Measurements from ENCODE around the gene SP1. TPM values are rescaled to one million over a fixed set of nuclear protein-coding genes. Genes with fewer than 3 reads are reported as not detected.

The SP1 gene
- total RNA-seq, 1 experiment from 2014 or later = 87.2 TPM

DNA sequence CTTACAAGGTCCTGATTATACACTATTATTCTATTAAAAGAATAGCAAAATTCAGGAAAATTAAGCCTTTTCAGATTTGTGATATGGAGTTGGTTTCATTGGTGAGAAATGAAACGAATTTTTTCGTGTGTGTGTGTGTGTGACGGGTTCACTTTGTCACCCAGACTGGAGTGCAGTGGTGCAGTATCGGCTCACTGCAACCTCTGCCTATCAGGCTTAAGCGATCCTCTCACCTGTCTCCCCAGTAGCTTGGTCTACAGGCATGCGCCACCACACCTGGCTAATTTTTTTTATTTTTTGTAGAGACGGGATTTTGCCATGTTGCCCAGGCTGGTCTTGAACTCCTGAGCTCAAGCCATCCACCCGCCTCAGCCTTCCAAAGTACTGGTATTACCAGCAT lies 81.6 kb downstream of the SP1 start:
- Mint-ChIP-seq H3K27me3 (ENCODE audit: low read depth) (no peaks in the 10 kb centered on the region), H3K4me3 (no peak overlapping the region), H3K9me3 (no peaks in the 10 kb centered on the region), H3K4me1 (peaks cover 39% of the 10 kb centered on the region), H3K36me3 (peaks cover 92% of the 10 kb centered on the region), H3K27ac (no peak overlapping the region)
- no peak for TF ChIP-seq ZNF317 (CRISPR knock-in tag; IDR thresholded peaks at IDR 0.05; ENCODE audit: borderline replicate concordance, low read depth)
- TF ChIP-seq, protein P1, sequence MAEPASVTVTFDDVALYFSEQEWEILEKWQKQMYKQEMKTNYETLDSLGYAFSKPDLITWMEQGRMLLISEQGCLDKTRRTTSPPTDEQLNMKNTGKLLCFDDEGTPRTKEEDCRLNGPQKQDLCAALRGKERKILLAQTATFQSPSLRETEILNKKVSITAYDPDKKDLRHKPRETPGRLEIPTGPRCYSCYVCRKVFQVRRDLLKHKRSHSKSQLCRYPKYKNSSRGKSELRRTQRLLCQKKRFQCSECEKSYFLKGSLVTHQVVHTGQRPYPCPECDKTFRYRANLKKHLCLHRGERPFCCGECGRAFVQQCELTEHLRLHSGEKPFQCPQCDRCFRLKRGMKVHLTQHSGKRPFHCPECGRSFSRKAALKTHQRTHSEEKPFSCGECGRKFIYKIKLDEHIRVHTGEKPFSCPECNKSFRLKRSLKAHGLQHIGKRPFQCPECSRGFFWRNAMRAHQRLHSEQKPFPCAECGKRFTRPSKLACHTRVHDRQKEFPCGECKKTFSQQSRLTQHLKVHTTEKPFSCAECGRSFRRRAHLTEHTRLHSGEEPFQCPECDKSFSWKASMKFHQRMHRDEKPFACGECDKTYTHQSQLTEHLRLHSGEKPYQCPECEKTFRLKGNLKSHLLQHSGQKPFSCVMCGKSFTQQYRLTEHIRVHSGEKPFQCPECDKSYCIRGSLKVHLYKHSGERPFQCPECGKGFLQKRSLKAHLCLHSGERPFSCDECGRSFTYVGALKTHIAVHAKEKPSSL (CRISPR knock-in tag; conservative IDR thresholded peaks at IDR 0.05) = 0 out of 2 replicates have a peak, but pooled peaks have one; percentile 10
- ChIA-PET CTCF (interaction anchor here (0.7 to 1.2 kb wide), 2 partner anchors 20 to 109 kb away, joined by 4 read pairs; no protein-coding TSS in a partner anchor), POLR2A (interaction anchor here (0.6 to 1.1 kb wide), 4 partner anchors 14 to 186 kb away, joined by 3 to 4 read pairs (median 4); no protein-coding TSS in a partner anchor)
- DNase-seq (ENCODE audit: low spot score) (no peak), ATAC-seq (no peak)

DNA sequence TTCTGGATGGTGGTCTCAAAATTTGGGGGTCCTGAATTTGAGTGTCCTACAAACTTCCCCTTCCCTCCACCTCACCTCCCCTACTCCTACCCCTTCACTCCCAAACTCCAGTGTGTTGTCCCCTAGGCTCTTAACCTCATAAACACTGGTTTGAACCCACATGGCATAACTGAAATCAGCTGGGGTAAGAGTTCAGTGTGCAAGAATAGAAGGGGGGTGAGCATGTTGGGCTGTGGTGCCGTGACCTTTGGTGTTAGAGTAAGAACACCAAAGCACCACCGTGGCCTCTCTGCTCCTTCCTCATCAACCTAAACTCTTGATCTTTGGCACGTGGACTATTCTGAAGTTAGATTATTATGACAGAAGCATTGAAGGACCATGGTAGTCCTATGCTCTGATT lies 83.0 kb downstream of the SP1 start:
- DNase-seq (ENCODE audit: low spot score) (no peak), ATAC-seq (no peak)
- TF ChIP-seq RELA (CRISPR knock-in tag; IDR thresholded peaks at IDR 0.05; ENCODE audit: borderline replicate concordance) = no peak
- TF ChIP-seq ZNF423 (CRISPR knock-in tag; IDR thresholded peaks at IDR 0.05) = no peak
- H3K27ac Mint-ChIP-seq = peak overlapping the region; percentile 29; the same call in 1 of the 2 replicates
- H3K9me3 Mint-ChIP-seq = no peaks in the 10 kb centered on the region
- H3K4me3 Mint-ChIP-seq = no peak overlapping the region
- H3K36me3 Mint-ChIP-seq = peaks cover 96% of the 10 kb centered on the region
- ChIA-PET CTCF (interaction anchor here (1.2 to 1.3 kb wide), 2 partner anchors 19 to 46 kb away, joined by 3 to 4 read pairs; no protein-coding TSS in a partner anchor), POLR2A (no interaction called here)
- H3K4me1 Mint-ChIP-seq = peaks cover 39% of the 10 kb centered on the region
- H3K27me3 Mint-ChIP-seq (ENCODE audit: low read depth) = no peaks in the 10 kb centered on the region

DNA sequence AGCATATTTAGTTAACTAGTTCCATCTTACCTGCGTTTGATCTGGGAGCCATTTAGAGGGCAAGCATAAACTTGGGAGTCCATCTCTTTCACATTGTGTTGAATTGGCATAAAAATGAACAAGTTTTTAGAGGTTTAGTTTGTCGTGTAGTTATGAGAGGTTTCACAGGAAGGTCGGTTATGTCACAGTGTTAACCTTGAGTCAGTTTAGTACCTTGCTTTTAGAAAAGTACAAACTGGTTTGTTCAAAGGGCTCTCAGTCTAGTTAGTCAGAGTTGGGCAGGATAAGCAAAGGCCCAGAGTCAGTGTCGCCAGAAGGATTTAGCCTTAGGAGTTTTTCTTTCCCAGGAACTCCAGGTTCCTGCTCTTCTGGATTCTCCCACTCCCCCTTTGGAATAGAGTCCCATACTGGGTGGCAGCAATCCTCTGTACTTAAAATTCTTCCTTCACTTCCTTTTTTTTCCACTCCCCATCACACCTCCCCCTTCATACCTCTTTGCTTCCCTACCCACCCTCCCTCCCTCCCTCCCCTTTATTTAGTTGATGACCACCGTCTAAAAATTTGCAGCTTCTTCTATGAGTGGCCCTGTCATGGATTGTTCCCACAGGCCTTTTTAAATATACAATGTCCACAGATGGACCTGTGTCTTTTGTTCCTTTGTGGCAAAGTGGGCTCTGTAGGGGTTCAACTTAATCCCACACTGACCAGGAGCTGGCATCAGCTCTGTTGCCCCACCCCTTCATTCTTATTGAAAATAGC lies 84.0 kb downstream of the SP1 start:
- ChIA-PET POLR2A (interaction anchor here (1.3 to 2.0 kb wide), 2 partner anchors 18 to 37 kb away, joined by 3 to 9 read pairs; partner anchors contain the start of gene TARBP2), CTCF (interaction anchor here (0.7 to 1.3 kb wide), 4 partner anchors 11 to 82 kb away, joined by 3 to 4 read pairs (median 3); no protein-coding TSS in a partner anchor)
- TF ChIP-seq ZNF416 (CRISPR knock-in tag; IDR thresholded peaks at IDR 0.05) = no peak
- 0 out of 2 replicates have a peak, but pooled peaks have one; percentile 20 for TF ChIP-seq NFATC4 (CRISPR knock-in tag; IDR thresholded peaks at IDR 0.05)
- no peak for TF ChIP-seq ZNF396 (CRISPR knock-in tag; IDR thresholded peaks at IDR 0.05; ENCODE audit: borderline replicate concordance)
- H3K4me1 Mint-ChIP-seq = peaks cover 39% of the 10 kb centered on the region
- no peak overlapping the region for H3K4me3 Mint-ChIP-seq
- peaks cover 96% of the 10 kb centered on the region for H3K36me3 Mint-ChIP-seq
- no peaks in the 10 kb centered on the region for H3K9me3 Mint-ChIP-seq
- peak overlapping the region; percentile 33; the same call in 1 of the 2 replicates for H3K27ac Mint-ChIP-seq
- DNase-seq (ENCODE audit: low spot score) = no peak
- H3K27me3 Mint-ChIP-seq (ENCODE audit: low read depth) = no peaks in the 10 kb centered on the region
- peak; percentile 7 for ATAC-seq

DNA sequence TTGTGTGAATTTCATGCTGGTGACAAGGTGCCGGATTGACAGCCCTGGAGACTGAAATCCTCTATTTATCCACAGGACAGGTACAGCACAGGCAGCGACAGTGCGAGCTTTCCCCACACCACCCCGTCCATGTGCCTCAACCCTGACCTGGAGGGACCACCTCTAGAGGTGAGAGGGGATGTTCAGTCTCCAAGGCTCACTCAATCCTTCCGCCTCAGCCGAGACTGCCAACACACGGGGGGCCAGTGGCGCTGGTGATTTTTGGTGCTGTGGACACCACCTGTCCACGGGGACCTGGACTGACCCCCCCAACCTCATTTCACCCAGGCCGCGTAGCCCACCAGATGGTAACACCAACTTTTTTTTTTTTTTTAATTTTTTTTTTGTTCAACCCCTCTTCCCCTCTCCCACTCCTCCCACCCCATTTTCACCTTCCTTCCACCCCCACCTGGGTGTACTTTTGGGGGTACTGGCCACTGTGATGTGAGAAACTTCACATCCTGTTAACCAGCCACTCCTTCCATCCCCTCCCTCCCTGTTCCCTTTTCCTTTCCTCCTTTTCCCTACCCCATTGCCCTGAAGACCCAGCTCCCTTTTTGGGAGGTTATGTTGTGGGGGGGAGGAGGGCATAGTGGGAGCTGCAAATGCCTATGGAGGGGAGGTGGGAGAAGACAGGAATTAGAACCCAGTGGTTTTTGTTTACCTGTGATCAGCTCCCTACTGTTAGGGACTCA lies 84.9 kb downstream of the SP1 start:
- Mint-ChIP-seq H3K27me3 (ENCODE audit: low read depth) (no peaks in the 10 kb centered on the region), H3K4me1 (peaks cover 33% of the 10 kb centered on the region), H3K4me3 (no peak overlapping the region), H3K36me3 (peaks cover 97% of the 10 kb centered on the region), H3K27ac (no peak overlapping the region), H3K9me3 (no peaks in the 10 kb centered on the region)
- ChIA-PET POLR2A (interaction anchor here (0.7 to 2.0 kb wide), 3 partner anchors 17 to 1339 kb away, joined by 3 to 9 read pairs (median 3); partner anchors contain the start of gene TARBP2), CTCF (interaction anchor here (0.7 to 1.0 kb wide), 3 partner anchors 10 to 83 kb away, joined by 3 to 4 read pairs (median 3); no protein-coding TSS in a partner anchor)
- DNase-seq (ENCODE audit: low spot score) (no peak), ATAC-seq (no peak; the same call in 1 of the 2 replicates)
- TF ChIP-seq, protein P2, sequence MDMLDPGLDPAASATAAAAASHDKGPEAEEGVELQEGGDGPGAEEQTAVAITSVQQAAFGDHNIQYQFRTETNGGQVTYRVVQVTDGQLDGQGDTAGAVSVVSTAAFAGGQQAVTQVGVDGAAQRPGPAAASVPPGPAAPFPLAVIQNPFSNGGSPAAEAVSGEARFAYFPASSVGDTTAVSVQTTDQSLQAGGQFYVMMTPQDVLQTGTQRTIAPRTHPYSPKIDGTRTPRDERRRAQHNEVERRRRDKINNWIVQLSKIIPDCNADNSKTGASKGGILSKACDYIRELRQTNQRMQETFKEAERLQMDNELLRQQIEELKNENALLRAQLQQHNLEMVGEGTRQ (CRISPR knock-in tag; IDR thresholded peaks at IDR 0.05) = no peak
- TF ChIP-seq JUN (CRISPR knock-in tag; IDR thresholded peaks at IDR 0.05) (no peak), SOX15 (CRISPR knock-in tag; IDR thresholded peaks at IDR 0.05) (no peak), ZNF263 (CRISPR knock-in tag; IDR thresholded peaks at IDR 0.05; ENCODE audit: low read depth) (no peak), IRF2 (CRISPR knock-in tag; IDR thresholded peaks at IDR 0.05; ENCODE audit: borderline replicate concordance, low read depth) (no peak), SP1 (CRISPR knock-in tag; conservative IDR thresholded peaks at IDR 0.05) (no peak), HMGA2 (CRISPR knock-in tag; IDR thresholded peaks at IDR 0.05) (no peak)
- TF ChIP-seq, protein P3, sequence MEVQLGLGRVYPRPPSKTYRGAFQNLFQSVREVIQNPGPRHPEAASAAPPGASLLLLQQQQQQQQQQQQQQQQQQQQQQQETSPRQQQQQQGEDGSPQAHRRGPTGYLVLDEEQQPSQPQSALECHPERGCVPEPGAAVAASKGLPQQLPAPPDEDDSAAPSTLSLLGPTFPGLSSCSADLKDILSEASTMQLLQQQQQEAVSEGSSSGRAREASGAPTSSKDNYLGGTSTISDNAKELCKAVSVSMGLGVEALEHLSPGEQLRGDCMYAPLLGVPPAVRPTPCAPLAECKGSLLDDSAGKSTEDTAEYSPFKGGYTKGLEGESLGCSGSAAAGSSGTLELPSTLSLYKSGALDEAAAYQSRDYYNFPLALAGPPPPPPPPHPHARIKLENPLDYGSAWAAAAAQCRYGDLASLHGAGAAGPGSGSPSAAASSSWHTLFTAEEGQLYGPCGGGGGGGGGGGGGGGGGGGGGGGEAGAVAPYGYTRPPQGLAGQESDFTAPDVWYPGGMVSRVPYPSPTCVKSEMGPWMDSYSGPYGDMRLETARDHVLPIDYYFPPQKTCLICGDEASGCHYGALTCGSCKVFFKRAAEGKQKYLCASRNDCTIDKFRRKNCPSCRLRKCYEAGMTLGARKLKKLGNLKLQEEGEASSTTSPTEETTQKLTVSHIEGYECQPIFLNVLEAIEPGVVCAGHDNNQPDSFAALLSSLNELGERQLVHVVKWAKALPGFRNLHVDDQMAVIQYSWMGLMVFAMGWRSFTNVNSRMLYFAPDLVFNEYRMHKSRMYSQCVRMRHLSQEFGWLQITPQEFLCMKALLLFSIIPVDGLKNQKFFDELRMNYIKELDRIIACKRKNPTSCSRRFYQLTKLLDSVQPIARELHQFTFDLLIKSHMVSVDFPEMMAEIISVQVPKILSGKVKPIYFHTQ (CRISPR knock-in tag; IDR thresholded peaks at IDR 0.05) = no peak
- TF ChIP-seq, protein P4, sequence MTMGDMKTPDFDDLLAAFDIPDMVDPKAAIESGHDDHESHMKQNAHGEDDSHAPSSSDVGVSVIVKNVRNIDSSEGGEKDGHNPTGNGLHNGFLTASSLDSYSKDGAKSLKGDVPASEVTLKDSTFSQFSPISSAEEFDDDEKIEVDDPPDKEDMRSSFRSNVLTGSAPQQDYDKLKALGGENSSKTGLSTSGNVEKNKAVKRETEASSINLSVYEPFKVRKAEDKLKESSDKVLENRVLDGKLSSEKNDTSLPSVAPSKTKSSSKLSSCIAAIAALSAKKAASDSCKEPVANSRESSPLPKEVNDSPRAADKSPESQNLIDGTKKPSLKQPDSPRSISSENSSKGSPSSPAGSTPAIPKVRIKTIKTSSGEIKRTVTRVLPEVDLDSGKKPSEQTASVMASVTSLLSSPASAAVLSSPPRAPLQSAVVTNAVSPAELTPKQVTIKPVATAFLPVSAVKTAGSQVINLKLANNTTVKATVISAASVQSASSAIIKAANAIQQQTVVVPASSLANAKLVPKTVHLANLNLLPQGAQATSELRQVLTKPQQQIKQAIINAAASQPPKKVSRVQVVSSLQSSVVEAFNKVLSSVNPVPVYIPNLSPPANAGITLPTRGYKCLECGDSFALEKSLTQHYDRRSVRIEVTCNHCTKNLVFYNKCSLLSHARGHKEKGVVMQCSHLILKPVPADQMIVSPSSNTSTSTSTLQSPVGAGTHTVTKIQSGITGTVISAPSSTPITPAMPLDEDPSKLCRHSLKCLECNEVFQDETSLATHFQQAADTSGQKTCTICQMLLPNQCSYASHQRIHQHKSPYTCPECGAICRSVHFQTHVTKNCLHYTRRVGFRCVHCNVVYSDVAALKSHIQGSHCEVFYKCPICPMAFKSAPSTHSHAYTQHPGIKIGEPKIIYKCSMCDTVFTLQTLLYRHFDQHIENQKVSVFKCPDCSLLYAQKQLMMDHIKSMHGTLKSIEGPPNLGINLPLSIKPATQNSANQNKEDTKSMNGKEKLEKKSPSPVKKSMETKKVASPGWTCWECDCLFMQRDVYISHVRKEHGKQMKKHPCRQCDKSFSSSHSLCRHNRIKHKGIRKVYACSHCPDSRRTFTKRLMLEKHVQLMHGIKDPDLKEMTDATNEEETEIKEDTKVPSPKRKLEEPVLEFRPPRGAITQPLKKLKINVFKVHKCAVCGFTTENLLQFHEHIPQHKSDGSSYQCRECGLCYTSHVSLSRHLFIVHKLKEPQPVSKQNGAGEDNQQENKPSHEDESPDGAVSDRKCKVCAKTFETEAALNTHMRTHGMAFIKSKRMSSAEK (CRISPR knock-in tag; IDR thresholded peaks at IDR 0.05; ENCODE audit: borderline replicate concordance) = no peak
